PC-3 (cell line): ENCODE measurements around the gene SVIL. TPM values are rescaled to one million over a fixed set of nuclear protein-coding genes. Genes with fewer than 3 reads are reported as not detected.
A peak's percentile ranks its signal among the peaks of the same experiment; 100 is the strongest.
"Not testable (repeated sequence)": the region's sequence is repeated elsewhere in the genome, so short reads cannot be mapped to it uniquely, and the experiment has no call there.

Experiments used
- ATAC-seq: fragments of 200-7000 bp; cut with Tn5 transposase; 2 replicates; pipeline ENCODE4 v1.9.1; 2020; ENCODE audit warnings: mild to moderate bottlenecking, moderate library complexity
- BruUV-seq: library from RNA; stranded (reverse); fragments of 400-500 nt; replicated peaks from 2 replicates; lab custom pipeline; 2021; lab: Mats Ljungman, UMichigan
- CTCF ChIA-PET: fragments of 300-600 bp; sonication (Branson Sonifier 250); formaldehyde crosslinking; loops from one replicate; lab custom pipeline; 2022; ENCODE audit warnings: antibody characterized with exemption; lab: Charles Lee
- POLR2A ChIA-PET: fragments of 300-600 bp; sonication (Branson Sonifier 250); formaldehyde crosslinking; loops from one replicate; lab custom pipeline; 2022; ENCODE audit warnings: antibody characterized with exemption; ENCODE audit not compliant: unreplicated experiment; lab: Charles Lee
- DNase-seq: peaks from one replicate; pipeline ENCODE4 v3.0.0-alpha.2; 2015
- H2AFZ ChIP-seq: fragments of 300-600 bp; sonication (generic); 2 replicates; pipeline ENCODE4 v1.6.0; 2016; ENCODE audit warnings: antibody characterized with exemption, low read length
- H3F3A ChIP-seq: fragments of 300-600 bp; sonication (generic); one replicate; pipeline ENCODE4 v1.6.0; 2017; ENCODE audit warnings: antibody characterized with exemption, low read length, control low read depth, mild to moderate bottlenecking; ENCODE audit not compliant: unreplicated experiment
- H3K27ac ChIP-seq: fragments of 300-600 bp; sonication (generic); 2 replicates; pipeline ENCODE4 v1.5.1; 2016; ENCODE audit warnings: mild to moderate bottlenecking, low read length
- H3K27me3 ChIP-seq: fragments of 300-600 bp; sonication (generic); 2 replicates; pipeline ENCODE4 v1.6.1; 2016; ENCODE audit warnings: low read length, mixed read lengths
- H3K36me3 ChIP-seq: fragments of 300-600 bp; sonication (generic); 2 replicates; pipeline ENCODE4 v1.6.1; 2016; ENCODE audit warnings: low read depth, mixed run types, low read length, mixed read lengths
- H3K4me1 ChIP-seq: fragments of 300-600 bp; sonication (generic); 2 replicates; pipeline ENCODE4 v1.5.1; 2016; ENCODE audit warnings: low read length; ENCODE audit not compliant: insufficient read depth
- H3K4me2 ChIP-seq: fragments of 300-600 bp; sonication (generic); 2 replicates; pipeline ENCODE4 v1.6.0; 2016; ENCODE audit warnings: low read length
- H3K4me3 ChIP-seq: fragments of 300-600 bp; sonication (generic); 2 replicates; pipeline ENCODE4 v1.5.1; 2016; ENCODE audit warnings: mild to moderate bottlenecking, low read length, mixed read lengths
- H3K79me2 ChIP-seq: fragments of 300-600 bp; sonication (generic); 2 replicates; pipeline ENCODE4 v1.6.1; 2017; ENCODE audit warnings: low read length, mixed read lengths
- H3K9ac ChIP-seq: fragments of 300-600 bp; sonication (generic); 2 replicates; pipeline ENCODE4 v1.6.0; 2016; ENCODE audit warnings: mild to moderate bottlenecking, low read length
- H3K9me2 ChIP-seq: fragments of 300-600 bp; sonication (generic); replicated peaks from 2 replicates; pipeline ENCODE4 v1.6.1; 2016; ENCODE audit warnings: mixed run types, low read length, mixed read lengths
- H3K9me3 ChIP-seq: fragments of 300-600 bp; sonication (generic); 2 replicates; pipeline ENCODE4 v1.6.1; 2016; ENCODE audit warnings: low read length, mixed read lengths
- H4K20me1 ChIP-seq: fragments of 300-600 bp; sonication (generic); 2 replicates; pipeline ENCODE4 v1.6.1; 2016; ENCODE audit warnings: low read length, mixed read lengths
- EZH2 ChIP-seq: fragments of 300-600 bp; sonication (generic); IDR thresholded peaks from one replicate; pipeline ENCODE4 v1.6.1; 2017; ENCODE audit warnings: antibody characterized with exemption, mild to moderate bottlenecking, low read length; ENCODE audit not compliant: unreplicated experiment
- EZH2phosphoT487 ChIP-seq: fragments of 300-600 bp; sonication (generic); IDR thresholded peaks from 2 replicates; pipeline ENCODE4 v1.6.1; 2018; ENCODE audit warnings: mild to moderate bottlenecking, antibody characterized with exemption, low read length, borderline replicate concordance
- intact Hi-C: fragments of 100-400 bp; cut with micrococcal nuclease; formaldehyde crosslinking; loops from 2 replicates; pipeline ENCODE4 v1.9.0; 2023
- total RNA-seq: library from RNA; depleted of rRNA; stranded (reverse); fragments of >200 nt; gene quantifications from 2 replicates; pipeline ENCODE4 v1.2.3, GENCODE V29; 2014
- TF ChIP-seq, protein P1 (sequence below): fragments of 300-600 bp; sonication (generic); conservative IDR thresholded peaks from 2 replicates; pipeline ENCODE4 v1.5.1; 2017; ENCODE audit warnings: antibody characterized with exemption, low read depth, mild to moderate bottlenecking, low read length

Gene SVIL
- total RNA-seq, 1 experiment from 2014 or later = 19.2 TPM

DNA sequence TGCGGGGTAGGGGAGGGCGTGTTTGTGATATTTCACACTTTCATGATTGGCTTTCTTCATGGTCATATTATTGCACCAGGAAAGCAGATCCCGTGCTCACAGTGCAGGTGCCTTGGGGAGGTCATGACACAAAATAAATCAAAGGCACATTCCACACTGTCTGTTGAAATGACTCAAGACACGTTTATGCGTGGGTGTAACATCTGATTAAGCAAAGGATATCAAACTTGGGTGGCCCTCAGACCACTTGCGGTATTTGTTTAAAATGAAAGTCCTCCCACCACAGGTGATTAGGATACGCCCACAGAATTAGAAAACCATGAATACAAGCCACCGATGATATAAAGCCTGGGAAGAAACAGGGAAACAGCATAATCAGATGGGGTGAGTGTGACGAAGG, 51.1 kb downstream of the SVIL start:
- Histone ChIP-seq H3K36me3 (no peaks in the 10 kb centered on the region), H3K4me1 (peaks cover 15% of the 10 kb centered on the region), H2AFZ (no peak overlapping the region), H3F3A (no peaks in the 10 kb centered on the region), H3K4me3 (no peak overlapping the region), H3K27me3 (no peaks in the 10 kb centered on the region), H3K9me3 (no peaks in the 10 kb centered on the region), H3K27ac (peak overlapping the region; percentile 78), H3K4me2 (0 out of 2 replicates have a peak overlapping the region, but pooled peaks have one; percentile 1), H4K20me1 (no peaks in the 10 kb centered on the region), H3K9me2 (no peaks in the 10 kb centered on the region), H3K79me2 (peaks cover 5% of the 10 kb centered on the region; the same call in 1 of the 2 replicates), H3K9ac (no peak overlapping the region)
- ATAC-seq (no peak), DNase-seq (peak; percentile 6)
- ChIA-PET CTCF (no interaction called here), POLR2A (no interaction called here)
- BruUV-seq = no TSS peak
- no peak for TF ChIP-seq EZH2phosphoT487
- no peak for TF ChIP-seq EZH2
- TF ChIP-seq, protein P1, sequence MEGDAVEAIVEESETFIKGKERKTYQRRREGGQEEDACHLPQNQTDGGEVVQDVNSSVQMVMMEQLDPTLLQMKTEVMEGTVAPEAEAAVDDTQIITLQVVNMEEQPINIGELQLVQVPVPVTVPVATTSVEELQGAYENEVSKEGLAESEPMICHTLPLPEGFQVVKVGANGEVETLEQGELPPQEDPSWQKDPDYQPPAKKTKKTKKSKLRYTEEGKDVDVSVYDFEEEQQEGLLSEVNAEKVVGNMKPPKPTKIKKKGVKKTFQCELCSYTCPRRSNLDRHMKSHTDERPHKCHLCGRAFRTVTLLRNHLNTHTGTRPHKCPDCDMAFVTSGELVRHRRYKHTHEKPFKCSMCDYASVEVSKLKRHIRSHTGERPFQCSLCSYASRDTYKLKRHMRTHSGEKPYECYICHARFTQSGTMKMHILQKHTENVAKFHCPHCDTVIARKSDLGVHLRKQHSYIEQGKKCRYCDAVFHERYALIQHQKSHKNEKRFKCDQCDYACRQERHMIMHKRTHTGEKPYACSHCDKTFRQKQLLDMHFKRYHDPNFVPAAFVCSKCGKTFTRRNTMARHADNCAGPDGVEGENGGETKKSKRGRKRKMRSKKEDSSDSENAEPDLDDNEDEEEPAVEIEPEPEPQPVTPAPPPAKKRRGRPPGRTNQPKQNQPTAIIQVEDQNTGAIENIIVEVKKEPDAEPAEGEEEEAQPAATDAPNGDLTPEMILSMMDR = no peak
- intact Hi-C loops = no loop called here

DNA sequence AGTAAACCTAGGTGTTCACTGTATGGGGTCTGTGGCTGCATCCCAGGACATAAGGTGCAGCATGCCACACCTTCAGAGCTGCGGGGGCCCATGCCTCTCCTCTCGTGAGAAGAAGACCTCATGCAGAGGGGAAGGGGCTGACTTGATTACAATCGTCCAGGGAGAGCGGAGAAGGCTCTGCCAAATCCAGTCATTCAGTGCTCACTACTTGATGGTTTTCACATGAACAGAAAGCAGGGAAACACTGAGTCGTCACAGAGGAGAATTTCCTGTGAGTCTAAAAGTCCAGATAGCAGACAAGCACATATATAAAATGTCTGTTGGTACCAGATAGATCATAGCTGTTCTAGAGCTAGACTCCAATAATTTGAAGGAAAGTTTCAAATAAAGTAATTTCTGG, 52.0 kb downstream of the SVIL start:
- peak; percentile 80 for ATAC-seq
- H3K4me3 ChIP-seq, H3K79me2 ChIP-seq, H3K9me3 ChIP-seq, BruUV-seq, intact Hi-C loops, CTCF ChIA-PET, H3K9me2 ChIP-seq, H2AFZ ChIP-seq, POLR2A ChIA-PET, H4K20me1 ChIP-seq, H3F3A ChIP-seq, H3K36me3 ChIP-seq, H3K27me3 ChIP-seq: not testable (repeated sequence)
- H3K4me2 ChIP-seq = peak overlapping the region; percentile 1; the same call in 1 of the 2 replicates
- DNase-seq = peak; percentile 74
- H3K9ac ChIP-seq = peak overlapping the region; percentile 39
- peak overlapping the region; percentile 78 for H3K27ac ChIP-seq
- H3K4me1 ChIP-seq = peaks cover 11% of the 10 kb centered on the region

DNA sequence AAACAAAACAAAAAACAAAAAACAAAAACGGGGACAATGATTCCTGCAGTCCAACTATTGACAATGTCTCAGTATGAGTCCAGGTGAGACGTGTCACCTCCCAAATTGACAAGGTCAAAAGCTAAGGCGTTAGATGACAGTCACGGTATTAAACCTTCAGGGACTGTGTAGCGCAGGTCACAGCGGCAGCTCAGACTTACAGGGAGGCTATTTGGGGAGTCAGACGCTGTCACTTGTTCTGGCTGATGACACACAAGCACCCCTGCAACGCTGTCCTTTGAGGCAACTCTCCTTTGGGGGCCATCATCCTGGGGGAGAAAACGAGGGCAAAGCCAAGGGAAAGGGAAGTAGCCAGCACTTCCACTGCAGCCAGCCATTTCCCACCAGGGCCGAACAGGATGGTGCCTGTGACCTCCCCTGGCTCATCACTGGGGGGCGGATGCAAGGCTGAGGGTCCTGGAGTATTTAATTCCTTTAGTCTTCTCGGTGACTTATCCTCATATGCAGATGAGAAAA, 55.3 kb downstream of the SVIL start:
- H3K9me2 ChIP-seq = no peaks in the 10 kb centered on the region
- ChIA-PET POLR2A (no interaction called here), CTCF (no interaction called here)
- no peak for DNase-seq
- ATAC-seq = no peak
- H3K4me1 ChIP-seq = peaks cover 11% of the 10 kb centered on the region
- no peak overlapping the region for H2AFZ ChIP-seq
- H4K20me1 ChIP-seq = no peaks in the 10 kb centered on the region
- H3K4me2 ChIP-seq = no peak overlapping the region
- H3K27me3 ChIP-seq = no peaks in the 10 kb centered on the region
- no TSS peak for BruUV-seq
- no peak overlapping the region for H3K27ac ChIP-seq
- intact Hi-C loops = no loop called here
- H3K9ac ChIP-seq = no peak overlapping the region
- TF ChIP-seq, protein P1 = no peak
- TF ChIP-seq EZH2 (no peak), EZH2phosphoT487 (no peak)
- H3K9me3 ChIP-seq = no peaks in the 10 kb centered on the region
- no peaks in the 10 kb centered on the region for H3F3A ChIP-seq
- no peak overlapping the region for H3K4me3 ChIP-seq
- H3K79me2 ChIP-seq = no peaks in the 10 kb centered on the region
- no peaks in the 10 kb centered on the region for H3K36me3 ChIP-seq
